GM23338 (cell line): ENCODE measurements around the gene STRN3. TPM values are rescaled to one million over a fixed set of nuclear protein-coding genes. Genes with fewer than 3 reads are reported as not detected.

Source experiments
- ATAC-seq: fragments of 200-7000 bp; cut with Tn5 transposase; 3 replicates; pipeline ENCODE4 v1.9.1; 2020
- DNase-seq: peaks from one replicate; pipeline ENCODE4 v3.0.0-alpha.2; 2015; ENCODE audit warnings: low spot score
- H2AFZ ChIP-seq: fragments of 200-600 bp; sonication (generic); 2 replicates; pipeline ENCODE4 v1.8.0; 2016; ENCODE audit warnings: antibody characterized with exemption, mild to moderate bottlenecking, moderate library complexity
- H3F3A ChIP-seq: fragments of 200-600 bp; sonication (generic); replicated peaks from 2 replicates; pipeline ENCODE4 v1.8.0; 2017; ENCODE audit warnings: antibody characterized with exemption, mixed run types, low read depth
- H3K27ac ChIP-seq: fragments of 200-600 bp; sonication (generic); 2 replicates; pipeline ENCODE4 v1.6.1; 2016; ENCODE audit warnings: low read depth
- H3K27me3 ChIP-seq: fragments of 200-600 bp; sonication (generic); 2 replicates; pipeline ENCODE4 v1.8.0; 2016; ENCODE audit warnings: mild to moderate bottlenecking, mixed run types, moderate library complexity; ENCODE audit not compliant: insufficient read depth
- H3K36me3 ChIP-seq: fragments of 200-600 bp; sonication (generic); 2 replicates; pipeline ENCODE4 v1.8.0; 2016; ENCODE audit warnings: mild to moderate bottlenecking; ENCODE audit not compliant: insufficient read depth
- H3K4me1 ChIP-seq: fragments of 200-600 bp; sonication (generic); 2 replicates; pipeline ENCODE4 v1.8.0; 2016; ENCODE audit warnings: mild to moderate bottlenecking, moderate library complexity; ENCODE audit not compliant: insufficient read depth
- H3K4me2 ChIP-seq: fragments of 200-600 bp; sonication (generic); 2 replicates; pipeline ENCODE4 v1.7.1; 2017; ENCODE audit warnings: mixed run types
- H3K4me3 ChIP-seq: fragments of 200-600 bp; sonication (generic); 2 replicates; pipeline ENCODE4 v1.6.1; 2016; ENCODE audit warnings: mixed run types
- H3K79me2 ChIP-seq: fragments of 200-600 bp; sonication (generic); replicated peaks from 2 replicates; pipeline ENCODE4 v1.8.0; 2017; ENCODE audit warnings: mild to moderate bottlenecking; ENCODE audit not compliant: insufficient read depth
- H3K9me2 ChIP-seq: fragments of 200-600 bp; sonication (generic); 2 replicates; pipeline ENCODE4 v1.8.0; 2017; ENCODE audit not compliant: insufficient read depth
- H4K20me1 ChIP-seq: fragments of 200-600 bp; sonication (generic); replicated peaks from 2 replicates; pipeline ENCODE4 v1.8.0; 2017; ENCODE audit warnings: mild to moderate bottlenecking; ENCODE audit not compliant: insufficient read depth
- H3K27ac Mint-ChIP-seq: 2 replicates; pipeline ENCODE4 v1.8.0; 2020; ENCODE audit warnings: inconsistent platforms, mild to moderate bottlenecking, moderate library complexity, mixed read lengths
- H3K27me3 Mint-ChIP-seq: 3 replicates; pipeline ENCODE4 v1.8.0; 2022; ENCODE audit warnings: low read depth, mild to moderate bottlenecking, moderate library complexity, mixed read lengths, inconsistent platforms; ENCODE audit not compliant: insufficient read depth, poor library complexity
- H3K36me3 Mint-ChIP-seq: 3 replicates; pipeline ENCODE4 v1.8.0; 2021; ENCODE audit warnings: low read depth, mild to moderate bottlenecking, inconsistent platforms, moderate library complexity, mixed read lengths
- H3K4me1 Mint-ChIP-seq: 3 replicates; pipeline ENCODE4 v1.8.0; 2020; ENCODE audit warnings: mild to moderate bottlenecking, inconsistent platforms, mixed read lengths
- H3K4me3 Mint-ChIP-seq: 3 replicates; pipeline ENCODE4 v1.8.0; 2021; ENCODE audit warnings: moderate library complexity, mild to moderate bottlenecking, inconsistent platforms, mixed read lengths
- H3K9me3 Mint-ChIP-seq: 3 replicates; pipeline ENCODE4 v1.8.0; 2020; ENCODE audit warnings: moderate library complexity, mild to moderate bottlenecking, inconsistent platforms, mixed read lengths
- CREB1 ChIP-seq: fragments of 250-450 bp; sonication (Bioruptor Pico); IDR thresholded peaks from 2 replicates; pipeline ENCODE4 v1.5.0; 2020; ENCODE audit warnings: low read depth, mild to moderate bottlenecking, moderate library complexity
- CTCF ChIP-seq, 2 experiments: fragments of 200-600 bp in 1 of 2; sonication (generic) in 1 of 2; conservative IDR thresholded peaks; 2 replicates each; pipeline versions ENCODE4 v1.5.1 to v1.6.1; 2016 to 2017; ENCODE audit warnings: antibody characterized with exemption in 2 of 2, low read depth in 2 of 2, mild to moderate bottlenecking in 2 of 2, moderate library complexity in 1 of 2
- ETS1 ChIP-seq: IDR thresholded peaks from 2 replicates; pipeline ENCODE4 v1.6.1; 2016; ENCODE audit warnings: antibody characterized with exemption
- EZH2 ChIP-seq: fragments of 200-600 bp; sonication (generic); IDR thresholded peaks from one replicate; pipeline ENCODE4 v1.8.0; 2017; ENCODE audit warnings: antibody characterized with exemption, mild to moderate bottlenecking, low read depth; ENCODE audit not compliant: unreplicated experiment
- EZH2phosphoT487 ChIP-seq: fragments of 200-600 bp; sonication (generic); IDR thresholded peaks from one replicate; pipeline ENCODE4 v1.8.1; 2018; ENCODE audit warnings: antibody characterized with exemption; ENCODE audit not compliant: unreplicated experiment
- JUNB ChIP-seq: IDR thresholded peaks from one replicate; pipeline ENCODE4 v1.6.1; 2016; ENCODE audit warnings: antibody characterized with exemption; ENCODE audit not compliant: unreplicated experiment
- NANOG ChIP-seq: IDR thresholded peaks from 2 replicates; pipeline ENCODE4 v1.6.1; 2016; ENCODE audit warnings: antibody characterized with exemption, borderline replicate concordance
- POLR2AphosphoS5 ChIP-seq: IDR thresholded peaks from 2 replicates; pipeline ENCODE4 v1.6.1; 2016; ENCODE audit warnings: antibody characterized with exemption, low read depth
- ZNF114 ChIP-seq: fragments of 250-450 bp; sonication (Bioruptor Pico); IDR thresholded peaks from 2 replicates; pipeline ENCODE4 v1.5.0; 2020; ENCODE audit warnings: mild to moderate bottlenecking, moderate library complexity
- ZNF331 ChIP-seq: fragments of 250-450 bp; sonication (Bioruptor Pico); IDR thresholded peaks from 2 replicates; pipeline ENCODE4 v1.5.0; 2020; ENCODE audit warnings: low read depth, mild to moderate bottlenecking, moderate library complexity
- polyA plus RNA-seq: library from polyadenylated mRNA; unstranded; fragments of >200 nt; fragmentation: Nextera tagmentation; extraction: Ambion mirVana; gene quantifications from 2 replicates; pipeline ENCODE4 v1.2.1, GENCODE V29; 2016
- total RNA-seq: library from RNA; depleted of rRNA; stranded (reverse); fragments of >200 nt; shearing (Covaris generic); gene quantifications from 2 replicates; pipeline ENCODE4 v1.2.3, GENCODE V29; 2014
- TF ChIP-seq, protein P1 (sequence below): IDR thresholded peaks from one replicate; pipeline ENCODE4 v1.6.1; 2018; ENCODE audit warnings: antibody characterized with exemption; ENCODE audit not compliant: unreplicated experiment

STRN3 gene
- total and polyA plus RNA-seq, 2 experiments from 2014 or later = 35.0 to 40.6 TPM

DNA sequence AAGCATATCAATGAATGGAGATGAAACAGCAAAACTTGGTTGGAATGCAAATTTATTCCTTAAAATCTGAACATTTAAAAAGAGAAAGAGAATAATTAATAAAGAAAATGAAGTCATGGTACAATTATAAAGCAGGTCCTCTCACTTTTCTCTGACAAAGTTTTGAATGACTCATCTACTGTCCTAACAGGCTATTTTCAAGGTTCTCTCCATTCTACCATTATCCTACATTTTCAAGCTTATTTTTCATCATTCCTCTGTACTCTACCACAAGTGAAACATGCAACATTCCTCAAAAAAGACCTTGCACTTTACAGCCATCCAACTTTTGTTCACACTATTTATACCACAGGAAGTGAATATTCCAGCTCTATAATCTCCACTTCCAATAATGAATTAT lies 37.7 kb downstream of the STRN3 start:
- H3K27me3 Mint-ChIP-seq = peaks cover 1% of the 10 kb centered on the region
- no peaks in the 10 kb centered on the region for H3K36me3 ChIP-seq
- no peak for ATAC-seq
- peak overlapping the region; percentile 18 for H3K27ac Mint-ChIP-seq
- peaks cover 15% of the 10 kb centered on the region; the same call in 1 of the 2 replicates for H3K4me1 ChIP-seq
- peaks cover 21% of the 10 kb centered on the region for H4K20me1 ChIP-seq
- H3K4me3 Mint-ChIP-seq = no peak overlapping the region
- DNase-seq = no peak
- peaks cover 14% of the 10 kb centered on the region for H3K4me1 Mint-ChIP-seq
- H3K9me3 Mint-ChIP-seq = no peaks in the 10 kb centered on the region
- no peak overlapping the region for H3K27ac ChIP-seq
- no peaks in the 10 kb centered on the region for H3F3A ChIP-seq
- H3K36me3 Mint-ChIP-seq = peaks cover 10% of the 10 kb centered on the region; the same call in 2 of the 3 replicates
- no peaks in the 10 kb centered on the region for H3K9me2 ChIP-seq
- H3K4me2 ChIP-seq = no peak overlapping the region
- no peaks in the 10 kb centered on the region for H3K27me3 ChIP-seq
- H3K4me3 ChIP-seq = no peak overlapping the region
- TF ChIP-seq CTCF (conservative IDR thresholded peaks at IDR 0.05; ENCODE audit: low read depth in 2 of 2) (no peak), ZNF331 (CRISPR knock-in tag) (no peak), ETS1 (no peak), EZH2 (no peak), JUNB (no peak), CREB1 (CRISPR knock-in tag) (no peak), EZH2phosphoT487 (no peak), NANOG (no peak), ZNF114 (CRISPR knock-in tag) (no peak), POLR2AphosphoS5 (no peak)
- TF ChIP-seq, protein P1, sequence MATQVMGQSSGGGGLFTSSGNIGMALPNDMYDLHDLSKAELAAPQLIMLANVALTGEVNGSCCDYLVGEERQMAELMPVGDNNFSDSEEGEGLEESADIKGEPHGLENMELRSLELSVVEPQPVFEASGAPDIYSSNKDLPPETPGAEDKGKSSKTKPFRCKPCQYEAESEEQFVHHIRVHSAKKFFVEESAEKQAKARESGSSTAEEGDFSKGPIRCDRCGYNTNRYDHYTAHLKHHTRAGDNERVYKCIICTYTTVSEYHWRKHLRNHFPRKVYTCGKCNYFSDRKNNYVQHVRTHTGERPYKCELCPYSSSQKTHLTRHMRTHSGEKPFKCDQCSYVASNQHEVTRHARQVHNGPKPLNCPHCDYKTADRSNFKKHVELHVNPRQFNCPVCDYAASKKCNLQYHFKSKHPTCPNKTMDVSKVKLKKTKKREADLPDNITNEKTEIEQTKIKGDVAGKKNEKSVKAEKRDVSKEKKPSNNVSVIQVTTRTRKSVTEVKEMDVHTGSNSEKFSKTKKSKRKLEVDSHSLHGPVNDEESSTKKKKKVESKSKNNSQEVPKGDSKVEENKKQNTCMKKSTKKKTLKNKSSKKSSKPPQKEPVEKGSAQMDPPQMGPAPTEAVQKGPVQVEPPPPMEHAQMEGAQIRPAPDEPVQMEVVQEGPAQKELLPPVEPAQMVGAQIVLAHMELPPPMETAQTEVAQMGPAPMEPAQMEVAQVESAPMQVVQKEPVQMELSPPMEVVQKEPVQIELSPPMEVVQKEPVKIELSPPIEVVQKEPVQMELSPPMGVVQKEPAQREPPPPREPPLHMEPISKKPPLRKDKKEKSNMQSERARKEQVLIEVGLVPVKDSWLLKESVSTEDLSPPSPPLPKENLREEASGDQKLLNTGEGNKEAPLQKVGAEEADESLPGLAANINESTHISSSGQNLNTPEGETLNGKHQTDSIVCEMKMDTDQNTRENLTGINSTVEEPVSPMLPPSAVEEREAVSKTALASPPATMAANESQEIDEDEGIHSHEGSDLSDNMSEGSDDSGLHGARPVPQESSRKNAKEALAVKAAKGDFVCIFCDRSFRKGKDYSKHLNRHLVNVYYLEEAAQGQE = no peak
- H3K79me2 ChIP-seq = peaks cover 99% of the 10 kb centered on the region
- H2AFZ ChIP-seq = no peak overlapping the region
